NCI-H1048 (cell line): ENCODE data around the gene SYNE2.
"Not testable (repeated sequence)": the region's sequence is repeated elsewhere in the genome, so short reads cannot be mapped to it uniquely, and the experiment has no call there.

Experiments
- DNase-seq: peaks from one replicate; lab custom pipeline; 2025; lab: John Stamatoyannopoulos, UW

SYNE2 gene

DNA sequence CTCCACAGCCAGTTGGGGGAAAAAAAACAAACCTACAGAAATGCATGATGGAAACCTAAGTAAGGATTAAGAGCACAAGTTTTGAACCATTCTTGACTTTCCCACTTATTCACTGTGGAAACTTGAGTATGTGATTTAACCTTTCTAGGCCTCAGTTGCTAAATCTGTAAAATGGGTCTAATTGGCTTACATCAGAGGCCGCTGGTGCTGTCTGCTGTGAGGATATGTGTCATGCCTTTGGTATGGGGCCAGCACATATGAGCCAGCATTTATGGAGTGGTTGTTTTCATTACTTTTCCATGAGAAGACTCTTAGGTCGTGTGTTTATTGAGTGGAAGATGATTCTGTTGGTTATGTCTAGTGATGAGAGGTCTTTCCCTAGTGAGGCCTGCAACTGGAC is 339.0 kb downstream of the SYNE2 start:
- no peak for DNase-seq

GRCh38 chr14:64193821-64194220 is 341.0 kb downstream of the SYNE2 start:
- DNase-seq: no peak

DNA sequence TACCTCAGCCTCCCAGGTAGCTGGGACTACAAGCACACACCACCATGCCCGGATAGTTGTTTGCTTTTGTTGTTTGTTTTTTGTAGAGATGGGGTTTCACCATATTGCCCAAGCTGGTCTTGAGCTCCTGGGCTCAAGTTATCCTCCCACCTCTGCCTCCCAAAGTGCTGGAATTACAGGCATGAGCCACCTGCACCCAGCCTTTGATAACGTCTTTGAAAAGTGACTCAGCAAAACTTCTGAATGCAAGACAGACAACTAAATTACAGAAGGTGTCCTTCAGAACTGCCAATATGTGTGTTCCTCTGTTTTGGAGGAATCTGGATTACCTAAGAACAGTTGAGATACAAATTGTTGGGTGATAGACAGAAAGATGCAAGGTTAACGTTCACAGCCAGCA is 341.6 kb downstream of the SYNE2 start:
- DNase-seq: no peak

DNA sequence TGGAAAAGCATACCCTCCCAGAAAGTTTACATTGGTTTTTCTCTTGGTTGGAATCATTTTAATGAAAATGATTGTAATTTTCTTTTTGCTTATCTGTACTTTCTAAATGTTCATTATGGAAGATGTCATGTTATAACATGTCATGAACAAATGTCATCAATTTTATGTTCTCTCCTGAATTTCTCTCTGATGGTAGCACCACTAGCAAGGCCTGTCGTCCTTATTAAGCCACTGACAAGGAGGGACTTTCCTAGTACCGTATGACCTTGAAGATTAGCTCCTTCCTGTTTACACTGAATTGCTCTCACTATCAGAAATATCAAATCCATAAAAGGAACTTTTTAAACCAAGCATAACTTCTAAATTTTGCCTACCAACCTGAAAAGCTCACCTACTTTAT is 342.4 kb downstream of the SYNE2 start:
- no peak for DNase-seq

- DNase-seq: no peak
Observed at GRCh38 chr14:64196056-64196455, 343.3 kb downstream of the SYNE2 start.

- DNase-seq: no peak
Observed at GRCh38 chr14:64196814-64197411, 344.1 kb downstream of the SYNE2 start.

DNA sequence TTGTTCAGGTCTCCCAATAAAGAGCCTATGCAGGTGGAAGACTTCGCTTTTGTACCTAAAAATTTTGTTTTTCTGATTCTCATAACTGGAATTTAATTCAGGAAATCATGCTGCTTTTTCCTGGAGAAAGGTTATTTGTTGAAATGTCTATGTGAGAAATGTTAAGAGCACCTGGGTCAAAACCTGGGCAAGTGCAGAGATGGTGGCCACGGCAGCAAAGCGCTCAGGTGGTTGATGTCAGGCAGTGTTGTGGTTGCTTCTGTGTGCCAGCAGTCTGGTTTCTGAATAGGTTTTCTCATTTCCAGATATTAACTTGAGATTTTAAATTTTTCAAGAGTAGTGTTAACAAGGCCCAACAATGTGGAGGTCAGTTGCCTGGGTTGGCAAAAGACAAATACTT is 345.2 kb downstream of the SYNE2 start:
- DNase-seq: no peak

- no peak for DNase-seq
Observed at GRCh38 chr14:64198486-64198885, 345.7 kb downstream of the SYNE2 start.

DNA sequence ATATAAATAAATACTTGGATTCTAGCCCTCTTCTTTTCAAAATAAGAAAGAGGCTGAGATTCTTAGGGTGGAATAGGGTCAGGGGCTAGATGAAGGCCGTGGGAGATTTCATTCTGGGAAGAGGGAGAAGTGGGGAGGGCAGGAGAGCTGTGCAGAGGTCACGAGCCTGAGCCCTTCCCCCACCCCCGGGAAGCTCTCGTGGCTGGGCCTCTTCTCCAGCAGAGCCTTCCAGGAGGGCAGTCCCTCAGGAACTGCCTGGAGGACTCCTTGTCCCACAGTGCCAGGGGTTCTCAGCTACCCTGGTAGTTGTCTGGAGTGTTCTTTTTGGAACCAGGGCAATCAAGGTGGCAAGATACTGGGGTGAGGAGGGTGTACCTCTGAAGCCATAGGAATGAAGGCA is 347.4 kb downstream of the SYNE2 start:
- DNase-seq: no peak

- no peak for DNase-seq
Observed at GRCh38 chr14:64201296-64201695, 348.5 kb downstream of the SYNE2 start.

DNA sequence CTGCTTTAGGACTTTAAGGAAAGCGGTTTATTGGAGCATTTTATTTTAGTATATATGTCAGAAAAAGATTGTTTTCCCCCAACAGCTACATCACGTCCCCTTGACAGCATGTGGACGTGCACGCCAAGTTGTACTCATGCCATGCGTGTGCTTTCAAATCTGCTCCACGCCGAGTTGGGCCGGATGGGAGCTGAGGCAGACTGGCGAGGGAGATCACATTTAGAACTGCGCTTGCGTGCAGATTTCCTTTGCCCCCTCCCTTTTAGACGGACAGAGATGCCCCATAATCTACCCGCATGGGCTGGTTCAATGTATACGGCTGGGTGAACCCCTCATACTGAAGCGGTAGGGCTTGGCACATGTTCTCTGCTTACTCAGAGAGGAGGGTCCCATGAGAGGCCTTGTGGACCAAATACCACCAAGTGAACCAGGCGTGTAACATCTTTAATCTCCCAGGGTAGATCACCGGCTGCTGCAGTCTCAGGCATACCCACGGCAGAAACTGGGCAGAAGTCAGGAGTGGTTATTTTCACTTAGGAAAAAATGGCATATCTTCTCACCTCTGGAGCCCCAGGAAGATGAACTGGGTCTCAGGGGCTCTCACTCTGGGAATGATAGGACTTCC is 349.2 kb downstream of the SYNE2 start:
- no peak for DNase-seq

DNA sequence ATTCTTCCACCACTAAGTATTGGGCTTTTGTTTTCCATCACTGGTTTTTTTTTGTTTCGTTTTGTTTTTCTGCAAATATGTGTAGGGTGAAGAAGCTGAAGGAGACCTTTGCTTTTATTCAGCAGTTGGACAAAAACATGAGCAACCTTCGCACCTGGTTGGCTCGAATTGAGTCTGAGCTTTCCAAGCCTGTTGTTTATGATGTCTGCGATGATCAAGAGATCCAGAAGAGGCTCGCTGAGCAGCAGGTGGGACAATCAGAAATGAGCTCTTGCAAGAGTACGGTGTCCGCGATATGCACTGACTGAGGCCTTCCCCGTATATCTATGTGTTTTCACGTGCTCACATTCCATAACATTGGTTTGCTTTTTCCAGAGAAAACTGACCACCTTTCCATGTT is 349.9 kb downstream of the SYNE2 start:
- no peak for DNase-seq

GRCh38 chr14:64203366-64204006 is 350.7 kb downstream of the SYNE2 start:
- DNase-seq: no peak

GRCh38 chr14:64208261-64208660 is 355.5 kb downstream of the SYNE2 start:
- DNase-seq: no peak

- no peak for DNase-seq
Observed at GRCh38 chr14:64208981-64209380, 356.2 kb downstream of the SYNE2 start.

- DNase-seq: no peak
Observed at GRCh38 chr14:64209444-64210131, 356.8 kb downstream of the SYNE2 start.

DNA sequence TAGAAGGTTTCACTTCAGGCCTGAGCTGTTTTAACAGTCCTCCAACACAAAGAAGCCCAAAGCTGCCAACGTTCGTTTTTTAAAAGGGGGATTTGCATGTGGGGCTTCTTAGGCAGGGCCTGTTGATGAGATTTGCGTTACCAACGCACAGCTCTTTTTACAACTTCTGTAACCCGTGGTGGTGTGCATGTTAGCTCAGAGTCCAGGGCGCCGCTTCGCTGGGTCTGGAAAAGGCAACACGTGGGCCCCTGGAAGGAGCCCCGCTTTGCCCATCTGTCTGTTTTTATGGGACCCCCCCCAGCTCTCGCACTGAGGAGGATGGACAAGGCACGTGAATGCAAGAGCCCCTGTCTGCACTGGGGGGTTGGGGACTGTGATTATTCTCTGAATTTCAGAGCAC is 357.4 kb downstream of the SYNE2 start:
- DNase-seq: no peak

GRCh38 chr14:64210912-64211311 is 358.1 kb downstream of the SYNE2 start:
- not testable (repeated sequence) for DNase-seq

- no peak for DNase-seq
Observed at GRCh38 chr14:64212666-64213065, 359.9 kb downstream of the SYNE2 start.

DNA sequence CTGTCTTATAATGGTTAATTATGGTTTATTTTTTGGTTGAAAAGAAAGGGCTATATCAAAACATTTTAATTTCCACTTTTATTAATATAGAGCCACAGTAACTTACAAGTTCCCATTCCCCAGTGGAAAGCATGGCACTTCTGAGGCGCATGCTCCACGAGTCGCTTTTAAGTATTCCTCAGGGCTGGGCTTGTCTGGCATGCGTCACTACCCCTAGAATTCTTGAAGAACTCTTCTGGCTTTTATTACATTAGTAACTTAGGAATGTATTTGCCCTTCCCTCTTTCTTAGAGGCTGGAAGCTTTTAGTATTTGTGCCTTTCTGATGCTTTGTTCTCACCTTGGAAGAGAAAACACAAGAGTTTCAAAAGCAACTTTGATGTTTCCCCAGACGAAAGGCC is 360.3 kb downstream of the SYNE2 start:
- DNase-seq: no peak

GRCh38 chr14:64213853-64214570 is 361.2 kb downstream of the SYNE2 start:
- no peak for DNase-seq

DNA sequence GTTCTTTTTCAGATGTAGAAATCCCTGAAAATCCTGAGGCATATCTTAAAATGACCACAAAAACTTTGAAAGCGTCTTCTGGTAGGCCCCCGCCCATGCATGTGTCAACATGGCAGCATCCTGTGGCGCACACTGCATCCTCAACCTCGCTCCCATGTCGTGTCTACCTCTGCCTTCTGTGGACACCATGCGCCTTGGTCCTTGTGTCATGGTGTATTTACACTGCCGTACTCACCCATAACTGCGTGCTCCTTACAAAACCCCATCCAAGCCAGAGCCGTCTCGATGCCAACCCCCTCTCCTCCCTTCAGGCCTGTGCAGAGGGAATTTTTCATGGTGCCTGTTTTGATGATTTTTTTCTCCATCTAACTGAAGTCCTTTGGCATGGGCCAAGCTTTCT is 362.5 kb downstream of the SYNE2 start:
- DNase-seq: no peak
